ENCODE results near the gene NFS1. TPM values are rescaled to one million over a fixed set of nuclear protein-coding genes. Genes with fewer than 3 reads are reported as not detected.

NFS1 gene
- total RNA-seq, 2 donors from 2014 or later, result 17.0 to 30.9 TPM

DNA sequence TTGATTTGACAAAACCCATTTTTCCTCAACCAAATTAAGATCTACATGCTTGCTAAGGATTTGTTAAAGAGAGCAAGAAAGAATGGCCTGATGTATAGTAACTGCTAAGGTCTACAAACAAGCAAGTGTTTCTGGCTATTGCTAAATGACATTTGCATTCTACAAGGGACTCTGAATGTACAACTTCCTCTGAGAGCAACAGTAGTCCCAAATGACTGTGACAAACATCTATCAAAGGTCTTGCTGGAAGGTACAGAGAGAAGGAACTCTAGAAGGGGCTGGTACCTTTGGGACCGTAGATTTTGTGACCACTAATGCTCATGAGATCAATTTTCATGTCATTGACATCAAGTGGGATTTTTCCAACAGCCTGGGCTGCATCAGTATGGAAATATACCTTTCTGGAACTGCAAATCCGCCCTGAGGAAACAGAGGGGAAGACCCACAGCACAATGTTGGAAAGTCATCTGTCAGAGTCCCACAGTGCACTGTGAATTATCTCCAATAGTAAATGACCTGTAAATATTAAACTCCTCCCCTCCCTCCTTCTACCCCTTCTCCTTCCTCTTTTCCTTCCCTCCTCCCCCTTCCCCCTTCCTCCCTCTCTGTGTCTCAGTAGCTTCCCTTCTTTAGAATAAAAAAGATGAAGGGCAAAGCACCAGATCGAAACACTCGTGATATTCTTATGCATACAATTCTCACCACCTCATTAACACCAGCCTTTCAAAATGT, 18.5 kb downstream of the NFS1 start:
- Mint-ChIP-seq H3K9me3 (no peaks in the 10 kb centered on the region), H3K4me3 (no peak overlapping the region), H3K27me3 (ENCODE audit: insufficient read depth) (no peaks in the 10 kb centered on the region), H3K27ac (no peak overlapping the region), H3K36me3 (ENCODE audit: low read depth) (peaks cover 4% of the 10 kb centered on the region), H3K4me1 (peaks cover 4% of the 10 kb centered on the region)
- Histone ChIP-seq H3K9me3 (ENCODE audit: control insufficient read depth, low read length) (no peaks in the 10 kb centered on the region), H3K4me3 (ENCODE audit: low read length) (no peak overlapping the region), H3K4me1 (ENCODE audit: control insufficient read depth, insufficient read depth, low read length) (no peaks in the 10 kb centered on the region), H3K36me3 (ENCODE audit: control insufficient read depth, insufficient read depth, low read length) (no peaks in the 10 kb centered on the region), H3K27me3 (ENCODE audit: control insufficient read depth, insufficient read depth, low read length, poor library complexity, severe bottlenecking) (no peaks in the 10 kb centered on the region), H3K9ac (ENCODE audit: extremely low read depth, low read length, poor library complexity, severe bottlenecking) (no peak overlapping the region), H3K27ac (ENCODE audit: low read depth, low read length) (no peak overlapping the region)
- 87% methylated on average over 2 to 4 of the region's 4 CpGs for WGBS, 2 experiments (ENCODE audit: insufficient coverage in 1 of 2, insufficient read length in 1 of 2)
- TF ChIP-seq, protein P1, sequence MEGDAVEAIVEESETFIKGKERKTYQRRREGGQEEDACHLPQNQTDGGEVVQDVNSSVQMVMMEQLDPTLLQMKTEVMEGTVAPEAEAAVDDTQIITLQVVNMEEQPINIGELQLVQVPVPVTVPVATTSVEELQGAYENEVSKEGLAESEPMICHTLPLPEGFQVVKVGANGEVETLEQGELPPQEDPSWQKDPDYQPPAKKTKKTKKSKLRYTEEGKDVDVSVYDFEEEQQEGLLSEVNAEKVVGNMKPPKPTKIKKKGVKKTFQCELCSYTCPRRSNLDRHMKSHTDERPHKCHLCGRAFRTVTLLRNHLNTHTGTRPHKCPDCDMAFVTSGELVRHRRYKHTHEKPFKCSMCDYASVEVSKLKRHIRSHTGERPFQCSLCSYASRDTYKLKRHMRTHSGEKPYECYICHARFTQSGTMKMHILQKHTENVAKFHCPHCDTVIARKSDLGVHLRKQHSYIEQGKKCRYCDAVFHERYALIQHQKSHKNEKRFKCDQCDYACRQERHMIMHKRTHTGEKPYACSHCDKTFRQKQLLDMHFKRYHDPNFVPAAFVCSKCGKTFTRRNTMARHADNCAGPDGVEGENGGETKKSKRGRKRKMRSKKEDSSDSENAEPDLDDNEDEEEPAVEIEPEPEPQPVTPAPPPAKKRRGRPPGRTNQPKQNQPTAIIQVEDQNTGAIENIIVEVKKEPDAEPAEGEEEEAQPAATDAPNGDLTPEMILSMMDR (conservative IDR thresholded peaks at IDR 0.05), result no peak
- DNase-seq, result no peak

DNA sequence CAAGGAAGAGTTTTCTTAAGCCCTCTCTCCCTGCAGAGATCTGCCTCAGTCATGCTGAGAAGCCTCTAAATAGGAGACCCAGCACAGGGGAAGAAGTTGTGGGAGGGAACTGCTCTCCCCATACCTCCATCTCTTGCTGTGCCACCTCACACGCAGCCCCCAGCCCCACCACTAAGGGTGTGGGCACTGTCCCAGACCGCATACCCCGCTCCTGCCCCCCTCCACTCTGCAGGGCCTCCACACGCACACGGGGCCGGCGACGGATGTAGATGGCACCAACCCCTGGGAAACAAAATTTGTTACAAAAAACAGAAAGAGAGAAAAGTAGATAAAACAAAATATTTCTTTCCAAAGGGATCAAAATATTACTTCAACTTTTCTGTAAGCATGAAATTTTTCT, 24.2 kb downstream of the NFS1 start:
- Histone ChIP-seq H3K9ac (ENCODE audit: extremely low read depth, low read length, poor library complexity, severe bottlenecking) (no peak overlapping the region), H3K9me3 (ENCODE audit: control insufficient read depth, low read length) (no peaks in the 10 kb centered on the region), H3K4me3 (ENCODE audit: low read length) (no peak overlapping the region), H3K36me3 (ENCODE audit: control insufficient read depth, insufficient read depth, low read length) (peaks cover 4% of the 10 kb centered on the region), H3K27me3 (ENCODE audit: control insufficient read depth, insufficient read depth, low read length, poor library complexity, severe bottlenecking) (no peaks in the 10 kb centered on the region), H3K27ac (ENCODE audit: low read depth, low read length) (no peak overlapping the region), H3K4me1 (ENCODE audit: control insufficient read depth, insufficient read depth, low read length) (no peaks in the 10 kb centered on the region)
- Mint-ChIP-seq H3K4me3 (no peak overlapping the region), H3K9me3 (no peaks in the 10 kb centered on the region), H3K27ac (no peak overlapping the region), H3K27me3 (ENCODE audit: insufficient read depth) (no peaks in the 10 kb centered on the region), H3K4me1 (no peaks in the 10 kb centered on the region), H3K36me3 (ENCODE audit: low read depth) (peaks cover 27% of the 10 kb centered on the region)
- WGBS, 2 experiments (ENCODE audit: insufficient coverage in 1 of 2, insufficient read length in 1 of 2), result 95% methylated on average over 4 of the region's 8 CpGs; no CpG with 5 or more reads in 1 of the 2 experiments
- TF ChIP-seq, protein P1 (conservative IDR thresholded peaks at IDR 0.05), result no peak
- DNase-seq, result no peak

GRCh38 chr20:35673884-35674283, 25.3 kb downstream of the NFS1 start:
- no peak overlapping the region for H3K27ac Mint-ChIP-seq
- peaks cover 33% of the 10 kb centered on the region for H3K36me3 Mint-ChIP-seq (ENCODE audit: low read depth)
- H3K27me3 Mint-ChIP-seq (ENCODE audit: insufficient read depth), result no peaks in the 10 kb centered on the region

More at GRCh38 chr20:35673884-35674283, 25.3 kb downstream of the NFS1 start:
- no peak overlapping the region for H3K9ac ChIP-seq (ENCODE audit: extremely low read depth, low read length, poor library complexity, severe bottlenecking)
- no peaks in the 10 kb centered on the region for H3K9me3 ChIP-seq (ENCODE audit: control insufficient read depth, low read length)
- TF ChIP-seq, protein P1 (conservative IDR thresholded peaks at IDR 0.05), result no peak
- no peaks in the 10 kb centered on the region for H3K4me1 Mint-ChIP-seq
- peaks cover 10% of the 10 kb centered on the region for H3K36me3 ChIP-seq (ENCODE audit: control insufficient read depth, insufficient read depth, low read length)
- H3K27me3 ChIP-seq (ENCODE audit: control insufficient read depth, insufficient read depth, low read length, poor library complexity, severe bottlenecking), result no peaks in the 10 kb centered on the region
- WGBS, 2 experiments (ENCODE audit: insufficient coverage in 1 of 2, insufficient read length in 1 of 2), result 89 to 100% methylated on average over 2 to 4 of the region's 4 CpGs
- no peak overlapping the region for H3K4me3 ChIP-seq (ENCODE audit: low read length)
- H3K4me3 Mint-ChIP-seq, result no peak overlapping the region
- DNase-seq, result no peak
- H3K9me3 Mint-ChIP-seq, result no peaks in the 10 kb centered on the region
- no peaks in the 10 kb centered on the region for H3K4me1 ChIP-seq (ENCODE audit: control insufficient read depth, insufficient read depth, low read length)
- no peak overlapping the region for H3K27ac ChIP-seq (ENCODE audit: low read depth, low read length)

All from endodermal cell (in vitro differentiated cells).